GM23338 (cell line): ENCODE results near the gene AIRE.

Source experiments
- CREB1 ChIP-seq: fragments of 250-450 bp; sonication (Bioruptor Pico); IDR thresholded peaks from 2 replicates; pipeline ENCODE4 v1.5.0; 2020; ENCODE audit warnings: low read depth, mild to moderate bottlenecking, moderate library complexity
- CTCF ChIP-seq, 2 experiments: fragments of 200-600 bp in 1 of 2; sonication (generic) in 1 of 2; conservative IDR thresholded peaks; 2 replicates each; pipeline versions ENCODE4 v1.5.1 to v1.6.1; 2016 to 2017; ENCODE audit warnings: antibody characterized with exemption in 2 of 2, low read depth in 2 of 2, mild to moderate bottlenecking in 2 of 2, moderate library complexity in 1 of 2
- EZH2phosphoT487 ChIP-seq: fragments of 200-600 bp; sonication (generic); IDR thresholded peaks from one replicate; pipeline ENCODE4 v1.8.1; 2018; ENCODE audit warnings: antibody characterized with exemption; ENCODE audit not compliant: unreplicated experiment
- ZNF114 ChIP-seq: fragments of 250-450 bp; sonication (Bioruptor Pico); IDR thresholded peaks from 2 replicates; pipeline ENCODE4 v1.5.0; 2020; ENCODE audit warnings: mild to moderate bottlenecking, moderate library complexity

- TF ChIP-seq EZH2phosphoT487, result no peak
- TF ChIP-seq CTCF (conservative IDR thresholded peaks at IDR 0.05; ENCODE audit: low read depth in 2 of 2), result no peak
- no peak for TF ChIP-seq CREB1 (CRISPR knock-in tag)
- no peak for TF ChIP-seq ZNF114
Observed at GRCh38 chr21:44298301-44298700, 12.6 kb downstream of the AIRE start.
